Psoas muscle (tissue), 8 donors: ENCODE results near the gene FOXN3. TPM values are rescaled to one million over a fixed set of nuclear protein-coding genes. Genes with fewer than 3 reads are reported as not detected.

Experiments used
- ATAC-seq, 4 donors: fragments of 200-7000 bp; cut with Tn5 transposase; one replicate each; pipeline ENCODE4 v1.9.1; 2020; ENCODE audit warnings: moderate library complexity in 3 of 4, mild to moderate bottlenecking in 2 of 4
- DNase-seq, 2 donors: peaks; one replicate each; pipeline ENCODE4 v3.0.0-alpha.2; 2020
- H3K27ac ChIP-seq: fragments of 200-600 bp; one replicate; pipeline ENCODE4 v1.8.0; 2022
- H3K27me3 ChIP-seq, 3 donors: fragments of 200-600 bp in 1 of 3; one replicate each; pipeline versions ENCODE4 v1.6.1 to v1.8.0; 2013 to 2022; ENCODE audit warnings: low read length in 2 of 3, mild to moderate bottlenecking in 2 of 3, moderate library complexity in 1 of 3; ENCODE audit not compliant: insufficient read depth in 3 of 3
- H3K36me3 ChIP-seq, 2 donors: fragments of 200-600 bp in 1 of 2; one replicate each; pipeline versions ENCODE4 v1.6.1 to v1.8.0; 2013 to 2022; ENCODE audit warnings: low read depth in 1 of 2, mild to moderate bottlenecking in 1 of 2, moderate library complexity in 1 of 2; ENCODE audit not compliant: insufficient read depth in 1 of 2
- H3K4me1 ChIP-seq: fragments of 200-600 bp; one replicate; pipeline ENCODE4 v1.8.0; 2022
- H3K4me3 ChIP-seq: fragments of 200-600 bp; one replicate; pipeline ENCODE4 v1.8.0; 2022; ENCODE audit warnings: mild to moderate bottlenecking
- H3K9me3 ChIP-seq: fragments of 200-600 bp; one replicate; pipeline ENCODE4 v1.8.0; 2022
- CTCF ChIP-seq: fragments of 200-600 bp; IDR thresholded peaks from one replicate; pipeline ENCODE4 v1.8.0; 2022; ENCODE audit warnings: antibody characterized with exemption
- WGBS, 3 donors: extraction: QIAGEN DNeasy Blood & Tissue Kit; methylation state at CpG; one replicate each; pipeline versions ENCODE4 v1.1.6 to v1.1.7; 2013; 5-methylcytosine and 5-hydroxymethylcytosine counted together
- intact Hi-C, 2 donors: fragments of 100-400 bp; cut with DNase I; formaldehyde crosslinking; loops; one replicate each; pipeline versions ENCODE4 v1.11.0 to v1.14.2; 2022
- polyA plus RNA-seq, 3 donors: library from polyadenylated mRNA; stranded (reverse); fragments of 200-250 nt; gene quantifications; one replicate each; pipeline ENCODE4 v1.2.3, GENCODE V29; 2013
- total RNA-seq, 4 donors: library from RNA; stranded (reverse); fragmentation: NEBNext Ultra II Directional in 2 of 4; extraction: Animal tissue kit (Norgen Biotek cat#: 25700) in 2 of 4; gene quantifications; one replicate each; pipeline versions ENCODE4 v1.2.1 to v1.2.4, GENCODE V29; 2021 to 2023
- donor health status: healthy with polysubstance abuse.
- donor health status: DM: no; HTN: no; CAD: no; lungs with moderate emphysema.
- donor health status: Bipolar disorder and iron deficiency.
- donor health status: healthy.
- donor health status: DM: yes; HTN: yes; CAD: no.
- donor health status: DM: no; HTN: no; CAD: no.
- donor health status: DM: no; HTN: no; CAD: no.
- donor health status: DM: yes; HTN: yes; CAD: no.

FOXN3 gene
- total and polyA plus RNA-seq, 7 donors = 10.1 to 123 (median 73.6) TPM

- no peaks in the 10 kb centered on the region for H3K9me3 ChIP-seq
- DNase-seq (no peak), ATAC-seq (no peak)
- intact Hi-C loops = no loop called here
- H3K27ac ChIP-seq = no peak overlapping the region
- whole genome bisulfite sequencing, 3 donors = 58 to 71% (median 63%) methylated on average over 14 of the region's 14 CpGs
- H3K27me3 ChIP-seq = no peaks in the 10 kb centered on the region
- no peak overlapping the region for H3K4me3 ChIP-seq
- TF ChIP-seq CTCF = no peak
- no peaks in the 10 kb centered on the region for H3K36me3 ChIP-seq
- peaks cover 46% of the 10 kb centered on the region for H3K4me1 ChIP-seq
These were observed 33.9 kb downstream of the FOXN3 start for GRCh38 chr14:89382901-89383845.

- Histone ChIP-seq H3K27ac (no peak overlapping the region), H3K4me3 (no peak overlapping the region), H3K36me3 (no peaks in the 10 kb centered on the region), H3K27me3 (no peaks in the 10 kb centered on the region), H3K4me1 (peaks cover 46% of the 10 kb centered on the region), H3K9me3 (no peaks in the 10 kb centered on the region)
- WGBS, 3 donors = 71 to 84% (median 79%) methylated on average over 5 of the region's 5 CpGs
- intact Hi-C loops = no loop called here
- ATAC-seq (no peak), DNase-seq (no peak)
- TF ChIP-seq CTCF = no peak
These were observed 34.5 kb downstream of the FOXN3 start for GRCh38 chr14:89382487-89382886.

- no peaks in the 10 kb centered on the region for H3K9me3 ChIP-seq
- TF ChIP-seq CTCF = no peak
- DNase-seq (no peak), ATAC-seq (no peak)
- 94 to 97% (median 96%) methylated on average over 16 of the region's 16 CpGs for WGBS, 3 donors
- no peaks in the 10 kb centered on the region for H3K27me3 ChIP-seq
- H3K27ac ChIP-seq = no peak overlapping the region
- no peak overlapping the region for H3K4me3 ChIP-seq
- peaks cover 31% of the 10 kb centered on the region for H3K4me1 ChIP-seq
- no peaks in the 10 kb centered on the region for H3K36me3 ChIP-seq
- intact Hi-C loops = no loop called here
These were observed 36.9 kb downstream of the FOXN3 start for GRCh38 chr14:89379891-89380820.

- no peak overlapping the region for H3K27ac ChIP-seq
- no peaks in the 10 kb centered on the region for H3K9me3 ChIP-seq
- intact Hi-C loops = no loop called here
- TF ChIP-seq CTCF = no peak
- DNase-seq (no peak), ATAC-seq (peak; percentile 37 to 72 (median 50))
- H3K36me3 ChIP-seq = no peaks in the 10 kb centered on the region
- H3K4me1 ChIP-seq = peaks cover 20% of the 10 kb centered on the region
- WGBS, 3 donors = 40 to 61% (median 46%) methylated on average over 9 of the region's 9 CpGs
- H3K27me3 ChIP-seq = no peaks in the 10 kb centered on the region
- no peak overlapping the region for H3K4me3 ChIP-seq
These were observed 38.0 kb downstream of the FOXN3 start for GRCh38 chr14:89379006-89379405.
